Measurements from ENCODE around the gene MORN4. TPM values are rescaled to one million over a fixed set of nuclear protein-coding genes. Genes with fewer than 3 reads are reported as not detected.
"Not testable (repeated sequence)": the region's sequence is repeated elsewhere in the genome, so short reads cannot be mapped to it uniquely, and the experiment has no call there.

The MORN4 gene
- total RNA-seq, 1 experiment from 2014 or later, result 3.4 TPM

DNA sequence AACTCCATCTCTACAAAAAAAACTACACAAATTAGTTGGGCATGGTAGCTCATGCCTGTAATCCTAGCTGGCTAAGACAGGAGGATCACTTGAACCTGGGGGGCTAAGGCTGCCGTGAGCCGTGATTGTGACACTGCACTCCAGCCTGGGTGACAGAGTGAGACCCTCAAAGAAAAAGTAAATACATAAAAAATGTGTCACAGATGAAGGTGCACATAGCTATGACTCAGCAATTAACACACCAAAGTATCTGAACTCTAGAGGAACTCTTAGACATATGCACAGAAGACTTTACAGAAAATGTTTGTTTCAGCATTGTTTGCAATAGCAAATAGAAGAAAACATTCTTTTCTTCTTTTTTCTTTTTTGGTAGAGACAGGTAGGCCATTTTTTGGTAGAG is 35.5 kb downstream of the MORN4 start:
- DNase-seq (ENCODE audit: low read depth), result no peak

DNA sequence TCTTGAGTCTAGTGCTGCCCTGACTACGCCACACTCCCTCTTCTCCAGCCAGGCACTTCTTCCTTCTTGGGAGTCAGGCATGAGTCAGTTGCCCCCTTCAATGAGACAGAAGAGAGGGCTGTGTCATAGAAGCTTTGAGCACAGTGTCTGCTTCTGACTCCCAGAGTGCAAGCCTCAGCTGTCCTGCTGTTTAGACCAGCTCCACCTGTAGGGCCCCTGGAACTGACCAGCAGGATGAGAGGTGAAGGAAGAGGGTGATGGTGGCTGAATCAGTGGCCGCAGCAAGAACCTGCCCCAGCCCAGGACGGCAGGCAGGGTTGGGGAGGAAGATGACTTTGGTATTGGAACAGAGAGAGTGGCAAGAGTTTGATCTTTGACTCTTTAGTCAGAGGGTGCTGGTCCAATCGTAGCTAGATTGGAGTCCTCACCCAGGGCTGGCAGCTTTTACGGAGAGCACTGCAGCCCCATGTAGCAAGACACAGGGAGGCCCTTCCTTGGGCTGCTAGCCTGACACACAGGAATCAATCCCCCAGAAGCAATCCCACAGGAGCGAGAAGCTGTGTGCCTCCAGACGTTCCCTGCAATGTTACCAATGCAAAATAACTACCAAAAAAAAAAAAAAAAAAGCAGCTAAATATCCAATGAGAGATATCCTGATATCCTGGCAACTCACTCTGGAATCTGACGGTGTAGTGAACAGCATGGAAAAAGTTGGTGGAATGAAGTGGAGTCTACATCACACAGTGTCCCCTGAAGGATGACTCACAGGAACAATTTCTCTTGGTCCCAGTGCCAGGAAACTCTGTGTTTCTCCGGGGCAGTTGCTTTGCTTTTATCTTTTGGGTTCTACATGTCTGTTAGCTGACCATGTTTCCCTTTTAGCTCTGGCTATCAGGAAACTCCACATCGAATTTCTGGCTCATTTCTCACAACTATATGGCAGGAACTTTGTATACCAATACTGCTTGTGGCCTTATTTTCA is 36.9 kb downstream of the MORN4 start:
- peak; percentile 74 for DNase-seq (ENCODE audit: low read depth)

DNA sequence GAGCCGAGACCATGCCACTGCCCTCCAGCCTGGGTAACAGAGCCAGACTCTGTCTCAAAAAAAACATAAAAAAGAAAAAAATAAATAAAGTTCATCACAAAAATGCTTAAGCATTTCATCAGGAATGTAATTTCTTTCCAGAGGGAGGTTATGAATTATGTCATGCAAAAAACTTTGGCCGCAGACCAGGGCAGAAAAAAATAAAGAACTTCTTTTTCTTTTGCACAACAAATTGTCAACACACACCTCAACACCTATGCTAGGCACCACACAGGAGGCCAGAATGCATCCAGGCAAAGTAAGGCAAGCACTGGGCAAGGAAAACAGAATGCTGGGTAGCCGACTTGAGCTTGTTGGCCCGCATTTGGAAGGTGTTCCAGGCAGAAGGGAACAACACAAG is 39.9 kb downstream of the MORN4 start:
- DNase-seq (ENCODE audit: low read depth), result no peak

DNA sequence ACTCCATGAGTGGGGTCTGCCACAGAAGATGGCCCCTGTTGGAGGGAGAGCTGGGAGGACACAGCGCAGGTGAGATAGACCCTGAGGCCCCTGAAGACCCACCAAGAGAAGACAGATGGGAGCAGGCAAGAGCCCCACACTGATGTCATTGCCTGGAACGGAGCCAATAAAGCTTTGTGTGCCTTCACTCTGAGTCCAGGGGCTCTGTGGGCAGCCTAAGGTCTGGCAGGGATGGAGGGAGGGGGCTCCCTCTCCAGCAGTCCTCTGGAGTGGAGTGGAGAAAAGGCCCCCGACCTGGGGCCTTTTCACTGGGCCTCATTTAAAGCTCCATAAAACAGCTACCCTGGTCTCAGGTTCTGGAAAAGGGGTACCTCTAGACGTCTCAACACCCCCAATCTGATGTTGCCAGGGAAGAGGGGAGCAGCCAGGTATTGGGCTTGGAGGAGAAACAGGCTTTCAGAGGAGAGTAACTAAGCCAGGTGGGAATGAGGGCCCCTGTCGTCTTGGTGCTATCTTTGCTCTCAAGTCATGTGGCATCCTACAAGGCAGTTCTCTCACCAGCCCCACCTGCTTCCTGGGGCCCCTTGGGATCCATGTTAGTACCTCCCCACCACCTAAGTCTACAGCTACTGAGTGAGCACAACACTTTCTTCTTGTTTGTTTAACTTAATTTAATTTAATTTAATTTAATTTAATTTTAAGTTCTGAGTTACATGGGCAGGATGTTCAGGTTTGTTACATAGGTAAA is 42.4 kb downstream of the MORN4 start:
- no peak for DNase-seq (ENCODE audit: low read depth)

DNA sequence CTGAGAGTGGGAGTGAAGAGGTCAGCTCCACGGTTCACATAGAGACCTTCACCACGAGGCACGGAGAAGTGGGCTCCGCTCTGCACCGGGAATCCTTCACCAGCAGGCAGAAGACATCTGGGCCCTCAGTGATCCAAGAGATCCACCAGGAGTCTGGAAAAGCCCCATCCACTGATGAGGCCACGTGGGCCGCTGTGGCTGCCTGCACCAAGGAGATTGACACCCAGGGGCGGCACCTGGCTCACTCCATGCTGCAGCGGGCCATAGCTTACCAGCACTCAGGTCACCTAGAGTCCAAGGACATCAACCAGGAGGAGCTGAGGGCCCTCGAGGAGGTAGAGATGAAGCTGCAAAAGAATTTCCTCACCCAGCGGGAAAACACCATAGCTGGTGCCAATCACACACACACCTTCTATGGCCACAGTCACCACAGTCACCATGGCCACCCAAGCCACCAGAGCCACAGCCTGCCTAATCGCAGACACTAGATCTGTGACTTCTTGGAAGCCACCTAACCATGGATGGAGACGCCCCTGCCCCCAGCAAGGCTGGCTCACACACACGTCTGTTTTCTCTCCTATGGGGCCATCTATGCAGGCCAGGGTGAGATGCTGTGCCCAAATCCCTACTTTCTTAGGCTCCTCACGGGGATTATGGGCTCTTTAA is 43.1 kb downstream of the MORN4 start:
- no peak for DNase-seq (ENCODE audit: low read depth)

DNA sequence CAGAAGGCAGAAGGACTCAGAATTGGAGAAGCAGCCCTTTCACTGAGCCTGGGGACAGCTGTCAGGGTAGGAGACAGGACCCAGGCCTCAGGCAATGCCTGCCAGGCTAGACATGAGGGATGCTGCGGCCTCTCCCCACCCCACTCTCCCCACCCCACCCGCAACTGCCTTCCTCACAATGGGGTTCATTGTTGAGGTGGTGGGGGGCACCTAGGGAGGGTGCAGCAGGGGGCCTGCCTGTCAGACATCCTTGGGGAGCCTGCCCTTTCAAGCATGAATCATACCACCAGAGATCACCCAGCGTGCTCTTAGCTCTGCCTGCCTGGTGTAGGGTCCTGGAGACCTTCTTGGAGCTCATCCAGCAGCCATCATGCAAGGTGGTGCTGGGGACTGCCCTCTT is 43.8 kb downstream of the MORN4 start, which contains the start of gene C10orf62:
C10orf62 (plus strand) TSS at position 243 of the 400 bp plus-strand sequence. CDS start 177 bp downstream, outside the sequence.
- DNase-seq (ENCODE audit: low read depth), result no peak

DNA sequence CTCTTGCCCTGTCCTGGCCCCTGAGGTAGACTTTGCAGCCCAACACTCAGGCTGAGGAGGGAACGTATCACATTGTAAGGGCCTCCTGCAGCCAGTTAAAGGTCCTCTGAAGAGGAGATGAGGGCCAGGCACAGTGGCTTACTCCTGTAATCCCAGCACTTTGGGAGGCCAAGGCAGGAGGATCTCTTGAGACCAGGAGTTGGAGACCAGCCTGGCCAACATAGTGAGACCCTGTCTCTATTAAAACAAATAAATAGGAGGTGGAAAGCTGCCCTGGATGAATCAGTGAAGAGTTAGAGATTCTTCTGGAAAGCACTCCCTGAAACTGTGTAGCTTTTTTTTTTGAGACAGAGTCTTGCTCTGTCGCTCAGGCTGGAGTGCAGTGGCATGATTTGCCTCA is 46.1 kb downstream of the MORN4 start:
- DNase-seq (ENCODE audit: low read depth), result no peak

DNA sequence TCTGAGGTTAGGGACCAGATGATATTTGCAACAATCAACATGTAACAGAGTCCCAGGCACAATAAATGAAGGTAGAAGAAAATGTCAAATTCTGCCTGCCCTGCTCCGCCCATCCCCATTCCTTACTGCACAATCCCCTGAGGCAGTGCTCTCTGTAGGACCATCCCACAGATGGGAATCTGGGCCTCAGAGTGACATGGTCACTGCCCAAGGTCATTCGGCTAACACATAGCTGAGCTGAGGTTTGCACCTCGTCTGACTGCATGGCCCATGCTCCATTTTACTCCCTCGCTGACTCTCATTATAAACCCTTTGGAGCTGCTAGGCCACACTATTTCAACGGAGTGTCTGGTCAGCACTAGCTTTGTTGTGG is 47.9 kb downstream of the MORN4 start:
- DNase-seq (ENCODE audit: low read depth), result no peak

DNA sequence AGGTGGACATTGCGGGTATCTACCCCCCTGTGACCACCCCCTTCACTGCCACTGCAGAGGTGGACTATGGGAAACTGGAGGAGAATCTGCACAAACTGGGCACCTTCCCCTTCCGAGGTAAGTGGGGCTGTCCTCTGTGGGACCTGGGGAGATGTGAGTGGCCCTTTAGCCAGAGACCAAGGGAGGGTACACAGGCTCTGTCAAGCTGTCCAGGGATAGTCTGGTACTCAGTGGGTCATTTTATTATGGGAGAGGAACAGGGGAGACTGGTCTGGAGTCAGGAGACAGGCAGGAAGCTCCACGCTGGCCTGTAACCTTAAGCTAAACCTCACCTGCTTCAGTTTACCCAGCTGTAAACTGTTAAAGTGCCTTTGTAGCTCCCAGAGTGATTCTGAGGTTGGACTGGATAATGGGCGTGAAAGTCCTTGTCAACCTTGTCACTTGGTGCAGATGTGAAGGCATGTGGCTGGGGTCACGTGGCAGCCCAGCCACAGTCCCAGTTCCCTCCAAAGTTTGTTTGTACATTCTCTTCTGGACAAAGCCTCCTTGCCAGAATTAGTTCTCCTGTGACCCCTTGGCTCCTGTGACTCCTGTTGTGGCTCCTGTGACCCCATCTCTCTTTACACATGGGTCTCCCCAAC is 48.4 kb downstream of the MORN4 start:
- DNase-seq (ENCODE audit: low read depth), result no peak

DNA sequence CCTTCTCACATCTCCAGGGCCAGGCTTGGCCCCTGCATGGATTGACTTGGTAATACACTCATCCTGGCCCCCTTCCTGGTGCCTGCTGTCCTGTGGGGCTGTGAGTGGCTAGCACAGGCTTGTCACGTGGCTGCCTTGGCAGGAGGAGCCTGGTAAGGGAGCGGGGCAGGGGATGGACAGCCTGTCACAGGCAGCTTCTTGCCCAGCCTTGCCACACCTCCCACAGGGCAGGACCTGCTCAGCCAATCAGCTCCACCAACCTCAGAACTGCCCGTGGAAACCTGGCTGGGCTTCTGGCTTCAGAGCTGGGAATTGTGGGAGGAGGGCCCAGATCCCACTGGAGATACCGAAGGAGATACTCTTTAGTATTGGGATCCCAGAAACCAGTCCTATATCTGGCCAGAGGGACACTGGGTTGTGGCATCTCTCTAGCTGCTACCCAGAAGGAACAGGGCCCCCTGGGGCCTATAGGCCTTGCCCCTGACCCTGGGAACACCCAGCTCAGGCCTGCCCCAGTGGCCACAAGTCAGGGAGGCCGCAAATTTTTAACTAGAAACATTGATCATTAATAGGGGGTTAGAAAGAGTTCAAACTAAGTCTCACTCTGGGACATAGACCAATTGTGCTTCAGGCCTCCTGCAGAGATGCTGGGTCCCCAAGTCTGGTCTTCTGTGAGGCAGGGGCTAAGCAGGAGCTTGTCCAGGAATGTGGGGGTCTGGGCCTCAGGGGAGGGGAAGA is 49.1 kb downstream of the MORN4 start, which contains the start of gene HOGA1:
HOGA1 (plus strand) TSS at position 330 of the 738 bp plus-strand sequence; CDS start at position 645, 315 bp downstream.
- peak; percentile 60 for DNase-seq (ENCODE audit: low read depth)

DNA sequence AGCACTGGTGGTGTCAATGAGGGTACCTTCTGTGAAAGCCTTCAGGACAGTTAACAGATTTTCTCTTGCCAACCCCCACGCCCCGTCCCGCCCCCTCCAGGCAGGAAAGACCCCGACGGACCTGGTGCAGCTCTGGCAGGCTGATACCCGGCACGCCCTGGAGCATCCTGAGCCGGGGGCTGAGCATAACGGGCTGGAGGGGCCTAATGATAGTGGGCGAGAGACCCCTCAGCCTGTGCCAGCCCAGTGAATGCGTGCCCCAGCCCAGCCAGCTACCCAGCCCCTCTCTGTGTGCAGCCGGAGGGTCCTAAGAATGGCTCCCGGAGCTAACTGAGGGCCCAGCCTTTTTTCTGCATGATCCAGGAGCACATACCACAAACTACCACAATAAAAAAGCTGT is 49.8 kb downstream of the MORN4 start:
- no peak for DNase-seq (ENCODE audit: low read depth)

DNA sequence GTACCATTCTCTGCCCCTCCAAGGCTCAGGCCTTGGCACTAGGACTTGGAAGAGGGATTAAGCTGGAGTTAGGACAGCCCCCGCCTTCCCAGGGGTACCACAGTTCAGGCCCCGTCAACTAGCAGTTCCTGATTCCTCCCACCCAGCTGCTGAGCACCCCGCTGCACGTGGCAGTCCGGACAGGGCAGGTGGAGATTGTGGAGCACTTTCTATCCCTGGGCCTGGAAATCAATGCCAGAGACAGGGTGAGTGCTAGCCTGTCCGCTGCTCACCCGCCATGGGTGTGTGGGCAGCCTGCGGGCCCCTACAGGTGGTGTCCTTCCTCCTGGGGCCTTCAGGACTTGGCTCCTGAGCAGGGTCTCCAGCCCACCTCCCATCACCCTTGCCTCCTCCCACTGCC is 51.1 kb downstream of the MORN4 start:
- no peak for DNase-seq (ENCODE audit: low read depth)

DNA sequence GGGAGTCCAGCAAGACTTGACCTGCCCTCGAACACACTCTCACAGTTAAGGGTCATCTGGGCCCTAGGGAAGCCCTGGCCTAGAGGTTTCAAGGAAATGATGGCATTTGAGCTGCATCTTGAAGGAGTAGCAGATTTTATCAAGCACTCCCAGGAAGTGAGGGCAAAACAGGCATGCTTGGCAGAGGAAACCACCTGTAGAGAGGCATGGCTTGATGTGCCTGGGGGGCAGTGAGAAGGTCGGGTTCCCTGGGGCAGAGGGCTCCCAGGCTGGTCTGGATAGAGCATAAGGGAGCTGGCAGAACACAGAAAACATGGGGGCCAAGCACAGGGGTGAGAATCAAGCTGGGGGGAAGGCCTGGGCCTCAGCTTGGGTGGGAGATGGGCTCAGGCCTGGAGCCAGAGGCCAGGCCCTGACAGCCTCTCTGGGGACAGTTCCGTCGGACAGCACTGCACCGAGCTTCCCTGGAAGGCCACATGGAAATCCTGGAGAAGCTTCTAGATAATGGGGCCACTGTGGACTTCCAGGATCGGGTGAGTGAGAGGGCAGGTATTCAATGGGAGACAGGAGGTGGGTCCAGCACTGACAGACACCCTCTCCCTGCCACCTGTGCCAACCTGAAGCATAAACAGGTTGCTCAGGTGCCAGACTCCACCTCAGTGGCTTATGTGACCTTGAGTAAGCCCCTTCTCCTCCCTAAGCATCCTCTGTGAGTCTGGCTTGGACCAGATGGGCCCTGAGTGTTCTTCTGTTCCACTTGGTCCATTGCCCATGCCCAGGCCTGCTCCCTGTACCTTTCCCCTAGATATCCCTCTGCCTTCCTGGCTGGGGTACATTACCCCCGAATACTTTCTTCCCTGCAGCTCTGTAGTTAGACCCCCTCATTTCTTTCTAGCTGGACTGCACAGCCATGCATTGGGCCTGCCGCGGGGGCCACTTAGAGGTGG is 52.6 kb downstream of the MORN4 start:
- DNase-seq (ENCODE audit: low read depth), result no peak

DNA sequence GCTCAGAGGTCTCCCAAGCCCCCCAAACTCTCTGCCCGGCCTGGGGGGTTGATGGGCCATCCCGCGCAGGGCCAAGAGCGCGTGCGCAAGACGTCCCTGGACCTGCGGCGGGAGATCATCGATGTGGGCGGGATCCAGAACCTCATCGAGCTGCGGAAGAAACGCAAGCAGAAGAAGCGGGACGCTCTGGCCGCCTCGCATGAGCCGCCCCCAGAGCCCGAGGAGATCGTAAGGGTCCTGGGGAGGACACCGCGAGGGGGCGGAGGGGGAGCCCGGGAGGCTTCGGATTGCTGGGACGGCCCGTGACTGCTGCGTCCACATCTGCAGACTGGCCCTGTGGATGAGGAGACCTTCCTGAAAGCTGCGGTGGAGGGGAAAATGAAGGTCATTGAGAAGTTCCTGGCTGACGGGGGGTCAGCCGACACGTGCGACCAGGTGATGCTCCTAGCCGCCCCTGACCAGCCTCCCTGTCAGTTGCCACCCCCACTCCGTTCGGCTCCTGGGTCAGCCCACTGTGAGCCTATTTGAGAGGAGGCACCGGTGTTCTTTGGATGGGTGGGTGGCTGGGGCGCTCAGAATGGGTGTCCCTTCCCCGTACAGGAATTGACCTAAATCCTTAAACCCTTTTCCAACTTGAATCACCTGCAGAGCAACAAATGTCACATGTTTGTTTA is 55.0 kb downstream of the MORN4 start:
- DNase-seq (ENCODE audit: low read depth), result no peak

DNA sequence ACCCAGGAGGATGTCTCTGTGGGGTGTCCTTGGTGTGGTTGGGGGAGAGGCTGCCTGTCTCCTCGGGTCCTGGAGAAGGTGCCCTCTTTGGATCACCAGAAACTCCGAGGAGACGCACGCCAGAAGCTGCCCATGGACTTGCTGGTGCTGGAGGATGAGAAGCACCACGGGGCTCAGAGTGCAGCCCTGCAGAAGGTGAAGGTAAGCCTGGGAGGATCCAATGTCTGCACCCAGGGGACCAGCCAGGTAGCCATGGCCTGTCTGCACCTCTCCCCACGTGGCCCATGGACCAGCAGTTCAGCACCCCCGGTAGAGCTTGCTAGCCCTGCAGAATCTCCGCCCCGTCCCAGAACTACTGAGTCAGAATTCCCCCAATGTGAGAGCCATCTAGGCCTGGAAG is 55.6 kb downstream of the MORN4 start:
- no peak for DNase-seq (ENCODE audit: low read depth)

DNA sequence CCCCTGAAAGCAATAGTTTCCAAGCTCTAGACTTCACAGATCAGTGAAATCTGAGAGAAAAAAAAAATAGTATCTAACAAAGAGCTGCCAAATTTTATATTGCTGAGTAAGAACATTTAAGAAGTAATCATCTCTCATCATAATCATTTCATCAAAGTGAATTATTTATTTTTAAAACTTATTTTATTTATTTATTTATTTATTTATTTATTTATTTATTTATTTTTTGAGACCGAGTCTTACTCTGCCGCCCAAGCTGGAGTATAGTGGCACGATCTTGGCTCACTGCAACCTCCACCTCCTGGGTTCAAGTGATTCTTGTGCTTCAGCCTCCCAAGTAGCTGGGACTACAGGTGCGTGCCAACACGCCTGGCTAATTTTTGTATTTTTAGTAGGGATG is 56.8 kb downstream of the MORN4 start:
- DNase-seq (ENCODE audit: low read depth), result not testable (repeated sequence)

DNA sequence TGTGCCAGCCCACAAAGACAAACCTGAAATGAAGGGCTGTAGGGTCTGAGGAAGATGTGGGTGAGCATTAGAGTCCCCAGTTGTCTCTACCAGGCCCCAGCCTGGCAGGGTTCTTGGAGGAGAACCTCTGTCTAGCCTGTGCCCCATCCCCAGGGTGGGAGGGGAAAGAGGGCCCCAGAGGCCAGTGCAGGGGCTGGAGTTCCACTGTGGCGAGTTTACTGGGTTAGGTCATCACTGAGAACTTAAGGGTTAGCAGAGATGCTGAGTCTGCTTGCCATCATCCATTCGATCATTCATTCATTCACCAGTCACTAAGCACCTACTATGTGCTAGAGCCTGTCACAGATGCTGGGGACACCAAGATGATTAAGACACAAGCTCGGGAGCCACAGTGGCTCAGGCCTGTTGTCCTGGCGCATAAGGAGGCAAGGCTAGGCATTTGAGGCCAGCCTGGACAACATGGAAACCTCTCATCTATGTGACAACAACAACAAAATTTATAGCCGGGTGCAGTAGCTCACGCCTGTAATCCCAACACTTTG is 58.1 kb downstream of the MORN4 start:
- no peak for DNase-seq (ENCODE audit: low read depth)

DNA sequence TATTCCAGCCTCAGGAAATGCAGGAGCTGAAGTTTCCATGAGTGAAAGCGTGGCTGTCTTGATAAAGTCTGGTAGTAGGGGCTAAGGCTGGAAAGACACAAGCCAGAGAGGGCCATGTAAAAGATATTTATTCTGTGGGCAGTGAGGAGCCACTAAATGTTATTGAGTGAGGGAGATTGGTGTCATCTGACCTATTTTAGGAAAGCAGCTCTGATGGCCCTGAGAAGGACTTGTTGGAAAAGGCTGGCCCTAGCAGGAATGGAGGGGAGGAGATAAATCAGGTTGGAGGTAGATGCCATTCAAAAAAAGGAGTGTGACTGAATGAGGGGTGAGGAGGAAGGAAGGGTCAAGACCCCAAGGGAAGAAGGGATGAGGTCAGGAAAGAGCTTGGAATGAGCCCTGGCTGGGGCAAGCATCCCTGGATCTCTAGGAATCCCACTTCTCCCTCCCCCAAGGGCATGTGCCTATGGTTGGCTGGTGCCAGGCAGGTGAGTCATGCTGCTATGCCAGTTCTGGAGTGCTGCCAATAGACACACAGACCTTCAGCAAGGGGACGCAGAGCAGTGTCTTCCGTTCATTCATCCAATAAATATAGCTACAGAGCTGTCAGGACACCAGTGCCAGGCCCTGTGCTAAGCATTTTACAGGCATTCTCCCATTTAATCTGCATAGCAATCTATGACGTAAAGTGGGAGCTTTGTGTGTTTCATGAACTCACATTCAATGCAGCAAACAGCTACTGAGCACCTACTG is 58.8 kb downstream of the MORN4 start:
- peak; percentile 89 for DNase-seq (ENCODE audit: low read depth)
